Loucy (cell line): Measurements from ENCODE around the gene DAPL1.
A peak's percentile ranks its signal among the peaks of the same experiment; 100 is the strongest.

Experiments
- CTCF ChIP-seq: fragments of 200-600 bp; sonication (generic); conservative IDR thresholded peaks from 2 replicates; pipeline ENCODE4 v1.5.1; 2014; ENCODE audit warnings: mild to moderate bottlenecking, antibody characterized with exemption, low read length
- EZH2phosphoT487 ChIP-seq: fragments of 200-600 bp; IDR thresholded peaks from 2 replicates; pipeline ENCODE4 v1.6.1; 2018; ENCODE audit warnings: antibody characterized with exemption, mild to moderate bottlenecking, moderate library complexity, borderline replicate concordance

GRCh38 chr2:158753641-158754611, 41.2 kb upstream of the DAPL1 start:
- TF ChIP-seq CTCF = peak; percentile 96
- TF ChIP-seq EZH2phosphoT487 = no peak
